GM13977 (cell line): ENCODE results near the gene JMJD1C.
"Not testable (repeated sequence)": the region's sequence is repeated elsewhere in the genome, so short reads cannot be mapped to it uniquely, and the experiment has no call there.

ENCODE experiments used
- DNase-seq: peaks from one replicate; pipeline ENCODE4 v3.0.0; 2012; ENCODE audit warnings: low spot score
- in situ Hi-C: fragments of 300-500 bp; cut with MboI; formaldehyde crosslinking; loops from one replicate; pipeline ENCODE4 v1.12.0; 2022; ENCODE audit warnings: low sequenced_read_pairs, low pct_unique_long_range_greater_than_20kb, mixed read lengths, inconsistent platforms; ENCODE audit not compliant: unreplicated experiment
- TF ChIP-seq, protein P1 (sequence below): IDR thresholded peaks from 2 replicates; pipeline ENCODE4 v1.5.1; 2012; ENCODE audit warnings: mild to moderate bottlenecking, control low read depth; ENCODE audit not compliant: insufficient read depth; ENCODE audit errors: extremely low read depth, missing control alignments

The JMJD1C gene

GRCh38 chr10:63164166-63164623, 301.6 kb downstream of the JMJD1C start:
- TF ChIP-seq, protein P1, sequence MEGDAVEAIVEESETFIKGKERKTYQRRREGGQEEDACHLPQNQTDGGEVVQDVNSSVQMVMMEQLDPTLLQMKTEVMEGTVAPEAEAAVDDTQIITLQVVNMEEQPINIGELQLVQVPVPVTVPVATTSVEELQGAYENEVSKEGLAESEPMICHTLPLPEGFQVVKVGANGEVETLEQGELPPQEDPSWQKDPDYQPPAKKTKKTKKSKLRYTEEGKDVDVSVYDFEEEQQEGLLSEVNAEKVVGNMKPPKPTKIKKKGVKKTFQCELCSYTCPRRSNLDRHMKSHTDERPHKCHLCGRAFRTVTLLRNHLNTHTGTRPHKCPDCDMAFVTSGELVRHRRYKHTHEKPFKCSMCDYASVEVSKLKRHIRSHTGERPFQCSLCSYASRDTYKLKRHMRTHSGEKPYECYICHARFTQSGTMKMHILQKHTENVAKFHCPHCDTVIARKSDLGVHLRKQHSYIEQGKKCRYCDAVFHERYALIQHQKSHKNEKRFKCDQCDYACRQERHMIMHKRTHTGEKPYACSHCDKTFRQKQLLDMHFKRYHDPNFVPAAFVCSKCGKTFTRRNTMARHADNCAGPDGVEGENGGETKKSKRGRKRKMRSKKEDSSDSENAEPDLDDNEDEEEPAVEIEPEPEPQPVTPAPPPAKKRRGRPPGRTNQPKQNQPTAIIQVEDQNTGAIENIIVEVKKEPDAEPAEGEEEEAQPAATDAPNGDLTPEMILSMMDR = no peak
- DNase-seq = no peak
- in situ Hi-C loops = no loop called here

DNA sequence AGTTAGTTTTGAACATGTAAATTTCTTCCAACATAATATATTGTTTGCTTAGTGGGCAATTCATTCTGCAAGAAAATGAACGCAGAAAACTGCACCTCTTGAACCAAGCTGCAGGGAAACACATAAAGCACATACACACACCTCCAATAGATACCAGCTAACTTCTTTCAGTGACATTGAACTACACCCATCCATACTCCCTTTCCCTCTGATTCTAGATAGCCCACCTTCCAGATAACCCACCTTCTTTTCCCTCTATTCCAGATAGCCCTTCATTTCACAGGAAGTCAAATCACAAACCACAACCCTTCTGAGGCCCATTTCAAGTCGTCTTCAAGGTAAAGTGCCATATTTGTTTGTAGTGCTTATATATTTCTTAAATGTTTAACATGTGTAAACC, 304.2 kb downstream of the JMJD1C start:
- DNase-seq = no peak
- in situ Hi-C loops = no loop called here
- TF ChIP-seq, protein P1 = no peak

- peak; percentile 57 for DNase-seq
- TF ChIP-seq, protein P1 = peak; percentile 75
- in situ Hi-C loops = loop anchor here (10.0 kb wide), 1 partner anchor 563 kb away; no protein-coding TSS in a partner anchor
Measured at GRCh38 chr10:63157845-63158624, 307.7 kb downstream of the JMJD1C start.

- TF ChIP-seq, protein P1 = no peak
- in situ Hi-C loops = loop anchor here (10.0 kb wide), 1 partner anchor 561 kb away; no protein-coding TSS in a partner anchor
- no peak for DNase-seq
Measured at GRCh38 chr10:63156236-63156635, 309.5 kb downstream of the JMJD1C start.

DNA sequence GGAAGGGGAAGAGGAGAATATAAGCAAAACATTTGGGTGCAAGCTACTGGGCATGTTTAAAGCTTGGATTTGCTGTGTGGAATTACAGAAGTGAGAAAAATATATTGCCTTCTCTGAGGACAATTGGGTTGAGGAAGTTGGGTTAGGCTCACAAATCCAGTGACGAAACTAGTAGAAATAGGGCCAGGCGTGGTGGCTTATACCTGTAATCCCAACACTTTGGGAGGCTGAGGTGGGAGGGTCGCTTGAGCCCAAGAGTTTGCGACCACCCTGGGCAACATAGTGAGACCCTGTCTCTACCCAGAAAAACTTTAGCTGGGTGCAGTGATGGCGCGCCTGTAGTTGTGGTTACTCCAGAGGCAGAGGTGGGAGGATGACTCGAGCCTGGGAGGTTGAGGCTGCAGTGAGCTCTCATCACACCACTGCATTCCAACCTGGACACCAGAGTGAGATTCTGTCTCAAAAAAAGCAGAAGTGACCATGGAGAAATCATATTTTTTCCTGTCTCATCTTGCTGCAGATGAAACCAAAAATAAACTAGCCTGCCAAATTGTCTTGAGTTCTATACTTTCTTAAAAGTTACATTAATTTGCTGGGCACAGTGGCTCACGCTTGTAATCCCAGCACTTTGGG, 310.3 kb downstream of the JMJD1C start:
- DNase-seq = no peak
- in situ Hi-C loops = loop anchor here (10.0 kb wide), 1 partner anchor 561 kb away; no protein-coding TSS in a partner anchor
- TF ChIP-seq, protein P1 = no peak

DNA sequence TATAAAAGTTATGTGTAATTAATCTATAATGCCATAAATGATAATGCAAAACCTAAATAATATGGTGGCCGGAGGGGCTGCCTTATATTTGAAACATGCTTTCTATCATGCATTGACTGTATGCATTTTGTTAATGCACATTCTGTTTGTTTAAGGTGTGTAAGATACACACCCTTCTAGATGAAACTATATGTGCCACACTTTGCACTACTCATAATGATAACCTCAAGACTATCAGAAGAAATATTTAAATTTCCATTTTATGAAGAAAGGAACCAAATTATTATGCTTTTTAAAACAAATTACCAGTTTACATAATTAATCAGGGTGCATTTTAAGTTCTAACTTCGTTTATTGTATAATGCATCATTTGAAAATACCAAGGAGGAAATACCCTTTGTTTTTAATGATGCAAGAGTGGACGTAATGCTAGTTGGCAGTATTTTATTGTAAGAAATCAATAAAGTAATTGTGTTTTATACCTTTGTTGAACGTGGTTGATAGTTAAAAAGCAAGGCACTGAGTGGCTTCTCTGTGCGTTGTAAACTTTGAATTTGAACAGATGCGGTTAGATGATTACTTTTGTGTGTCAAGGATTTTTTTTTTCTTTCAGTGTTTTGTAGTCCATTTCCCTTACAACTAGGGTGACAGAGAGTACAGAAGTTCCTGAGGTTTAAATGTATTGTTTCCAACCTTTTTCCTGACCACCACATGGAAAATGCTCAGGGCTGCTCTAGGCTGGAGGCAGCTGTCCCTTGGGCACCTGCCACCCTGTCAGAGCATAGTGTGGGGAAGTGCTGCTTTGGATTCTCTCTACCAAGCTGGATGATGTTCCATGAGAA, 311.0 kb downstream of the JMJD1C start:
- TF ChIP-seq, protein P1 = no peak
- in situ Hi-C loops = loop anchor here (10.0 kb wide), 1 partner anchor 560 kb away; no protein-coding TSS in a partner anchor
- no peak for DNase-seq

GRCh38 chr10:63153868-63154545, 311.8 kb downstream of the JMJD1C start:
- not testable (repeated sequence) for DNase-seq
- in situ Hi-C loops = loop anchor here (10.0 kb wide), 1 partner anchor 559 kb away; no protein-coding TSS in a partner anchor
